Measurements from ENCODE around the gene KPNA4. TPM values are rescaled to one million over a fixed set of nuclear protein-coding genes. Genes with fewer than 3 reads are reported as not detected.
A peak's percentile ranks its signal among the peaks of the same experiment; 100 is the strongest.

KPNA4 gene
- total RNA-seq, 2 experiments from 2014 or later = 44.9 to 48.4 TPM

- Mint-ChIP-seq H3K4me1 (ENCODE audit: low read depth) (peaks cover 27% of the 10 kb centered on the region), H3K27me3 (no peaks in the 10 kb centered on the region), H3K4me3 (no peak overlapping the region), H3K27ac (no peak overlapping the region), H3K36me3 (peaks cover 33% of the 10 kb centered on the region), H3K9me3 (peaks cover 5% of the 10 kb centered on the region)
- no peak for DNase-seq
- CTCF ChIA-PET = no interaction called here
- POLR2A ChIA-PET = no interaction called here
- intact Hi-C loops (cut with micrococcal nuclease) = loop anchor here (5.0 to 10.0 kb wide), 2 partner anchors 540 to 1763 kb away; partner anchors contain the start of gene MFSD1
These were observed 2.4 kb upstream of the KPNA4 start for GRCh38 chr3:160567774-160568173.

- peak overlapping the region; percentile 97 for H3K27ac Mint-ChIP-seq
- POLR2A ChIA-PET = interaction anchor here (1.5 kb wide), 1 partner anchor 8 kb away, joined by 5 read pairs; no protein-coding TSS in a partner anchor
- peak overlapping the region; percentile 93 for H3K4me3 Mint-ChIP-seq
- intact Hi-C loops (cut with micrococcal nuclease) = loop anchor here (1.0 to 10.0 kb wide), 3 partner anchors 539 to 1762 kb away; partner anchors contain the start of genes MFSD1 and NMD3
- peaks cover 39% of the 10 kb centered on the region for H3K4me1 Mint-ChIP-seq (ENCODE audit: low read depth)
- DNase-seq = no peak
- H3K9me3 Mint-ChIP-seq = peaks cover 5% of the 10 kb centered on the region
- CTCF ChIA-PET = no interaction called here
- peaks cover 36% of the 10 kb centered on the region for H3K36me3 Mint-ChIP-seq
- no peaks in the 10 kb centered on the region for H3K27me3 Mint-ChIP-seq
These were observed 1.1 kb upstream of the KPNA4 start for GRCh38 chr3:160566499-160566898.

GRCh38 chr3:160564949-160565441 lies 376 bp downstream of the KPNA4 start:
- Mint-ChIP-seq H3K4me1 (ENCODE audit: low read depth) (peaks cover 52% of the 10 kb centered on the region), H3K36me3 (peaks cover 36% of the 10 kb centered on the region), H3K4me3 (peak overlapping the region; percentile 93), H3K9me3 (peaks cover 5% of the 10 kb centered on the region), H3K27me3 (no peaks in the 10 kb centered on the region), H3K27ac (peak overlapping the region; percentile 97)
- intact Hi-C loops (cut with micrococcal nuclease) = loop anchor here (1.0 to 10.0 kb wide), 6 partner anchors 11 to 1760 kb away; partner anchors contain the start of genes IFT80, MFSD1, SMC4 and TRIM59
- ChIA-PET CTCF (no interaction called here), POLR2A (interaction anchor here (1.1 to 1.5 kb wide), 2 partner anchors 10 to 115 kb away, joined by 3 to 5 read pairs; partner anchors contain the start of gene TRIM59)
- DNase-seq = peak; percentile 71

- Mint-ChIP-seq H3K27me3 (no peaks in the 10 kb centered on the region), H3K4me3 (peak overlapping the region; percentile 87), H3K27ac (peak overlapping the region; percentile 87), H3K9me3 (peaks cover 5% of the 10 kb centered on the region), H3K4me1 (ENCODE audit: low read depth) (peaks cover 57% of the 10 kb centered on the region), H3K36me3 (peaks cover 36% of the 10 kb centered on the region)
- CTCF ChIA-PET = interaction anchor here (1.3 kb wide), 1 partner anchor 10 kb away, joined by 3 read pairs; no protein-coding TSS in a partner anchor
- DNase-seq = no peak
- intact Hi-C loops (cut with micrococcal nuclease) = loop anchor here (1.0 to 10.0 kb wide), 2 partner anchors 10 to 1760 kb away; partner anchors contain the start of gene MFSD1
- POLR2A ChIA-PET = interaction anchor here (1.1 kb wide), 1 partner anchor 191 kb away, joined by 4 read pairs; no protein-coding TSS in a partner anchor
These were observed 986 bp downstream of the KPNA4 start for GRCh38 chr3:160564258-160564911.

- intact Hi-C loops (cut with micrococcal nuclease) = loop anchor here (10.0 kb wide), 1 partner anchor 1758 kb away; the partner anchor contains the start of gene MFSD1
- Mint-ChIP-seq H3K4me1 (ENCODE audit: low read depth) (peaks cover 67% of the 10 kb centered on the region), H3K27me3 (no peaks in the 10 kb centered on the region)
These were observed 2.4 kb downstream of the KPNA4 start for GRCh38 chr3:160562952-160563351.

GRCh38 chr3:160557571-160557970 lies 7.8 kb downstream of the KPNA4 start:
- no peak overlapping the region for H3K4me3 Mint-ChIP-seq
- ChIA-PET POLR2A (no interaction called here), CTCF (no interaction called here)
- H3K4me1 Mint-ChIP-seq (ENCODE audit: low read depth) = peaks cover 63% of the 10 kb centered on the region
- intact Hi-C loops (cut with micrococcal nuclease) = no loop called here
- no peak overlapping the region for H3K27ac Mint-ChIP-seq
- no peaks in the 10 kb centered on the region for H3K27me3 Mint-ChIP-seq
- no peaks in the 10 kb centered on the region for H3K9me3 Mint-ChIP-seq
- no peak for DNase-seq
- H3K36me3 Mint-ChIP-seq = peaks cover 10% of the 10 kb centered on the region

More at GRCh38 chr3:160562952-160563351, 2.4 kb downstream of the KPNA4 start:
- Mint-ChIP-seq H3K4me3 (peak overlapping the region; percentile 8), H3K9me3 (no peaks in the 10 kb centered on the region), H3K36me3 (peaks cover 33% of the 10 kb centered on the region), H3K27ac (no peak overlapping the region)
- ChIA-PET POLR2A (no interaction called here), CTCF (interaction anchor here (1.3 kb wide), 1 partner anchor 9 kb away, joined by 3 read pairs; no protein-coding TSS in a partner anchor)
- DNase-seq = no peak

- Mint-ChIP-seq H3K27me3 (no peaks in the 10 kb centered on the region), H3K27ac (no peak overlapping the region), H3K4me3 (no peak overlapping the region), H3K9me3 (no peaks in the 10 kb centered on the region), H3K4me1 (ENCODE audit: low read depth) (peaks cover 61% of the 10 kb centered on the region), H3K36me3 (peaks cover 20% of the 10 kb centered on the region)
- ChIA-PET POLR2A (interaction anchor here (0.6 kb wide), 1 partner anchor 74 kb away, joined by 3 read pairs; no protein-coding TSS in a partner anchor), CTCF (no interaction called here)
- intact Hi-C loops (cut with micrococcal nuclease) = no loop called here
- DNase-seq = no peak
These were observed 9.2 kb downstream of the KPNA4 start for GRCh38 chr3:160556141-160556540.

GRCh38 chr3:160554980-160555379 lies 10.4 kb downstream of the KPNA4 start:
- H3K36me3 Mint-ChIP-seq = peaks cover 30% of the 10 kb centered on the region
- DNase-seq = no peak
- H3K27me3 Mint-ChIP-seq = no peaks in the 10 kb centered on the region
- ChIA-PET POLR2A (no interaction called here), CTCF (interaction anchor here (1.1 kb wide), 1 partner anchor 9 kb away, joined by 3 read pairs; no protein-coding TSS in a partner anchor)
- H3K4me1 Mint-ChIP-seq (ENCODE audit: low read depth) = peaks cover 57% of the 10 kb centered on the region
- intact Hi-C loops (cut with micrococcal nuclease) = loop anchor here (1.0 kb wide), 1 partner anchor 9 kb away; no protein-coding TSS in a partner anchor
- H3K4me3 Mint-ChIP-seq = no peak overlapping the region
- no peak overlapping the region for H3K27ac Mint-ChIP-seq
- H3K9me3 Mint-ChIP-seq = peaks cover 8% of the 10 kb centered on the region

GRCh38 chr3:160553827-160554226 lies 11.5 kb downstream of the KPNA4 start:
- intact Hi-C loops (cut with micrococcal nuclease) = loop anchor here (1.0 kb wide), 1 partner anchor 10 kb away; no protein-coding TSS in a partner anchor
- POLR2A ChIA-PET = no interaction called here
- Mint-ChIP-seq H3K9me3 (peaks cover 18% of the 10 kb centered on the region), H3K27ac (no peak overlapping the region), H3K4me1 (ENCODE audit: low read depth) (peaks cover 53% of the 10 kb centered on the region), H3K4me3 (no peak overlapping the region), H3K36me3 (peaks cover 31% of the 10 kb centered on the region), H3K27me3 (no peaks in the 10 kb centered on the region)
- no peak for DNase-seq
- CTCF ChIA-PET = interaction anchor here (1.1 kb wide), 1 partner anchor 10 kb away, joined by 3 read pairs; no protein-coding TSS in a partner anchor

- no peak for DNase-seq
- CTCF ChIA-PET = no interaction called here
- Mint-ChIP-seq H3K36me3 (peaks cover 35% of the 10 kb centered on the region), H3K9me3 (peaks cover 18% of the 10 kb centered on the region), H3K4me3 (no peak overlapping the region), H3K27me3 (no peaks in the 10 kb centered on the region), H3K27ac (no peak overlapping the region), H3K4me1 (ENCODE audit: low read depth) (peaks cover 75% of the 10 kb centered on the region)
- intact Hi-C loops (cut with micrococcal nuclease) = no loop called here
- POLR2A ChIA-PET = no interaction called here
These were observed 18.6 kb downstream of the KPNA4 start for GRCh38 chr3:160546727-160547126.

- no peak overlapping the region for H3K4me3 Mint-ChIP-seq
- ChIA-PET POLR2A (no interaction called here), CTCF (no interaction called here)
- DNase-seq = no peak
- peaks cover 69% of the 10 kb centered on the region for H3K4me1 Mint-ChIP-seq (ENCODE audit: low read depth)
- H3K36me3 Mint-ChIP-seq = peaks cover 24% of the 10 kb centered on the region
- H3K27me3 Mint-ChIP-seq = no peaks in the 10 kb centered on the region
- no peak overlapping the region for H3K27ac Mint-ChIP-seq
- intact Hi-C loops (cut with micrococcal nuclease) = no loop called here
- peaks cover 15% of the 10 kb centered on the region for H3K9me3 Mint-ChIP-seq
These were observed 19.9 kb downstream of the KPNA4 start for GRCh38 chr3:160545504-160545871.

- Mint-ChIP-seq H3K36me3 (peaks cover 20% of the 10 kb centered on the region), H3K9me3 (peaks cover 9% of the 10 kb centered on the region), H3K4me1 (ENCODE audit: low read depth) (peaks cover 73% of the 10 kb centered on the region), H3K27ac (no peak overlapping the region), H3K4me3 (no peak overlapping the region), H3K27me3 (no peaks in the 10 kb centered on the region)
- DNase-seq = no peak
- ChIA-PET CTCF (no interaction called here), POLR2A (no interaction called here)
- intact Hi-C loops (cut with micrococcal nuclease) = no loop called here
These were observed 20.4 kb downstream of the KPNA4 start for GRCh38 chr3:160544844-160545503.

All from activated CD4-positive, alpha-beta memory T cell treated with anti-CD3 and anti-CD28 coated beads for 36 hours (primary cell).